ENCODE data around the gene GRK3.

DNA sequence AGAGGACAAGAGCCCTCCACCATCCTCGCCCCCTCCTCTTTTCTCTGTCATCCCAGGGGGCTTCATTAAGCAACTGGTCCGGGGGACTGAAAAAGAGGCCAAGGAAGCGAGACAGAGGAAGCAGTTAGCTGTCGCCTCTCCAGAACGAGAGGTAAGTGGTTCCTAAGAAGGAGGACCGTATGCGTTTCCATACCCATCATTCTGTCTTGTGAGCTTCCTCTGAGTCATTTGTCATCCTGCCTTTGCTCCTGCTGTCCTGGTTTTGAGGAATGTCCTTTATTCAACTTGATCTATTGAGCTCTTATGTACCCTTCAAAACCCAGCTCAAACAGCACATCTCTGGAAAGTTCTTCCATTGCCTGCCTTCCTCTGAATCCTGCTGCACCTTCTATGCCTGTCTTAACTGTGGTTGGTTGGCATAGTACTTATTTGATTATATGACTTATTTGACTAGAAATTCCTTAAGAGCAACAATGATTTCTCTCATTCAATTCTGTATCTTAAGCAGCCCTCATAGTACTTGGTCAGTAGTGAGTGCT lies 198.8 kb downstream of the GRK3 start:
- TF ChIP-seq, protein P1, sequence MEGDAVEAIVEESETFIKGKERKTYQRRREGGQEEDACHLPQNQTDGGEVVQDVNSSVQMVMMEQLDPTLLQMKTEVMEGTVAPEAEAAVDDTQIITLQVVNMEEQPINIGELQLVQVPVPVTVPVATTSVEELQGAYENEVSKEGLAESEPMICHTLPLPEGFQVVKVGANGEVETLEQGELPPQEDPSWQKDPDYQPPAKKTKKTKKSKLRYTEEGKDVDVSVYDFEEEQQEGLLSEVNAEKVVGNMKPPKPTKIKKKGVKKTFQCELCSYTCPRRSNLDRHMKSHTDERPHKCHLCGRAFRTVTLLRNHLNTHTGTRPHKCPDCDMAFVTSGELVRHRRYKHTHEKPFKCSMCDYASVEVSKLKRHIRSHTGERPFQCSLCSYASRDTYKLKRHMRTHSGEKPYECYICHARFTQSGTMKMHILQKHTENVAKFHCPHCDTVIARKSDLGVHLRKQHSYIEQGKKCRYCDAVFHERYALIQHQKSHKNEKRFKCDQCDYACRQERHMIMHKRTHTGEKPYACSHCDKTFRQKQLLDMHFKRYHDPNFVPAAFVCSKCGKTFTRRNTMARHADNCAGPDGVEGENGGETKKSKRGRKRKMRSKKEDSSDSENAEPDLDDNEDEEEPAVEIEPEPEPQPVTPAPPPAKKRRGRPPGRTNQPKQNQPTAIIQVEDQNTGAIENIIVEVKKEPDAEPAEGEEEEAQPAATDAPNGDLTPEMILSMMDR (IDR thresholded peaks at IDR 0.05) = no peak
- TF ChIP-seq POLR2A (IDR thresholded peaks at IDR 0.05) (no peak), EP300 (IDR thresholded peaks at IDR 0.05) (no peak)
